Measurements from ENCODE around the gene DPEP3.

The DPEP3 gene

GRCh38 chr16:67966549-67967182, 13.6 kb downstream of the DPEP3 start:
- no peak for DNase-seq

GRCh38 chr16:67965668-67966548, 14.4 kb downstream of the DPEP3 start:
- no peak for DNase-seq

- DNase-seq, result no peak
These were observed 15.7 kb downstream of the DPEP3 start for GRCh38 chr16:67964477-67965131.

- peak; percentile 25 for DNase-seq
These were observed 16.5 kb downstream of the DPEP3 start for GRCh38 chr16:67963662-67964321.

- DNase-seq, result no peak
These were observed 17.0 kb downstream of the DPEP3 start for GRCh38 chr16:67963292-67963661.

GRCh38 chr16:67962135-67962534, 18.2 kb downstream of the DPEP3 start:
- no peak for DNase-seq

- DNase-seq, result no peak
These were observed 18.7 kb downstream of the DPEP3 start for GRCh38 chr16:67961551-67961957.

- DNase-seq, result no peak
These were observed 20.6 kb downstream of the DPEP3 start for GRCh38 chr16:67959536-67960329.

GRCh38 chr16:67957622-67958021, 22.7 kb downstream of the DPEP3 start:
- DNase-seq, result no peak

GRCh38 chr16:67954421-67955196, 25.7 kb downstream of the DPEP3 start:
- DNase-seq, result no peak

- DNase-seq, result no peak
These were observed 26.5 kb downstream of the DPEP3 start for GRCh38 chr16:67953641-67954375.

- DNase-seq, result no peak
These were observed 28.8 kb downstream of the DPEP3 start for GRCh38 chr16:67951485-67951884.

GRCh38 chr16:67950335-67950843, 29.9 kb downstream of the DPEP3 start:
- no peak for DNase-seq

- DNase-seq, result no peak
These were observed 30.7 kb downstream of the DPEP3 start for GRCh38 chr16:67949645-67950044.

GRCh38 chr16:67948015-67948414, 32.3 kb downstream of the DPEP3 start:
- no peak for DNase-seq

- no peak for DNase-seq
These were observed 33.2 kb downstream of the DPEP3 start for GRCh38 chr16:67946966-67947558.

GRCh38 chr16:67946128-67946569, 34.1 kb downstream of the DPEP3 start:
- DNase-seq, result no peak

- no peak for DNase-seq
These were observed 34.8 kb downstream of the DPEP3 start for GRCh38 chr16:67945392-67945933.

- DNase-seq, result no peak
These were observed 35.5 kb downstream of the DPEP3 start for GRCh38 chr16:67944690-67945391.
